HepG2 (cell line): ENCODE measurements around the gene LYPLA2. TPM values are rescaled to one million over a fixed set of nuclear protein-coding genes. Genes with fewer than 3 reads are reported as not detected.

Experiments
- BRF2 ChIP-seq: sonication (generic); formaldehyde crosslinking; IDR thresholded peaks from 2 replicates; pipeline ENCODE4 v1.8.1; 2022; ENCODE audit warnings: mild to moderate bottlenecking, missing genetic modification reagents
- E2F5 ChIP-seq: sonication (generic); formaldehyde crosslinking; conservative IDR thresholded peaks from 2 replicates; pipeline ENCODE4 v1.4.0; 2020; ENCODE audit warnings: missing genetic modification reagents
- FOXK1 ChIP-seq: sonication (generic); formaldehyde crosslinking; IDR thresholded peaks from 2 replicates; pipeline ENCODE4 v1.4.0; 2020; ENCODE audit warnings: low read depth, missing genetic modification reagents, borderline replicate concordance
- MED1 ChIP-seq: sonication (generic); formaldehyde crosslinking; IDR thresholded peaks from 2 replicates; pipeline ENCODE4 v1.4.0; 2020; ENCODE audit warnings: missing genetic modification reagents
- MEIS2 ChIP-seq: sonication (generic); formaldehyde crosslinking; IDR thresholded peaks from 2 replicates; pipeline ENCODE4 v1.9.0; 2021; ENCODE audit warnings: mild to moderate bottlenecking, missing genetic modification reagents
- MTA3 ChIP-seq: sonication (generic); formaldehyde crosslinking; IDR thresholded peaks from 2 replicates; pipeline ENCODE4 v1.4.0; 2020; ENCODE audit warnings: missing genetic modification reagents
- MXD4 ChIP-seq: IDR thresholded peaks from 2 replicates; pipeline ENCODE4 v1.6.1; 2016; ENCODE audit warnings: mild to moderate bottlenecking, missing biosample characterization, missing genetic modification reagents
- PITX1 ChIP-seq: sonication (generic); formaldehyde crosslinking; IDR thresholded peaks from 2 replicates; pipeline ENCODE4 v1.5.1; 2020; ENCODE audit warnings: mild to moderate bottlenecking, missing genetic modification reagents
- SIX1 ChIP-seq: sonication (generic); formaldehyde crosslinking; IDR thresholded peaks from 2 replicates; pipeline ENCODE4 v1.4.0; 2020; ENCODE audit warnings: missing genetic modification reagents, borderline replicate concordance
- ZNF496 ChIP-seq: sonication (generic); formaldehyde crosslinking; IDR thresholded peaks from 2 replicates; pipeline ENCODE4 v1.8.1; 2023; ENCODE audit warnings: mild to moderate bottlenecking, moderate library complexity, missing genetic modification reagents; ENCODE audit not compliant: insufficient replicate concordance
- ZNF713 ChIP-seq: sonication (generic); formaldehyde crosslinking; IDR thresholded peaks from 2 replicates; pipeline ENCODE4 v1.4.0; 2020; ENCODE audit warnings: mild to moderate bottlenecking, missing genetic modification reagents
- ZSCAN25 ChIP-seq: sonication (generic); formaldehyde crosslinking; IDR thresholded peaks from 2 replicates; pipeline ENCODE4 v1.8.0; 2022; ENCODE audit warnings: mild to moderate bottlenecking, missing genetic modification reagents
- polyA plus RNA-seq, 8 experiments: library from polyadenylated mRNA; depleted of rRNA in 3 of 8; stranded (reverse) in 7 of 8; unstranded in 1 of 8; fragments of >200 nt; fragmentation: Illumina TruSeq in 4 of 8; extraction: Trizol in 4 of 8; gene quantifications; 2 replicates each; pipeline versions ENCODE4 v1.2.1 to v1.2.3, GENCODE V29; 2011 to 2016; ENCODE audit warnings: low read depth in 4 of 8, missing spikeins in 1 of 8, mixed read lengths in 1 of 8; ENCODE audit not compliant: insufficient read depth in 1 of 8
- total RNA-seq, 5 experiments: library from RNA; depleted of rRNA; stranded (reverse); fragments of >200 nt; fragmentation: Illumina TruSeq; extraction: Trizol; gene quantifications; 2 replicates each; pipeline ENCODE4 v1.2.3, GENCODE V29; 2016; ENCODE audit warnings: low read depth in 1 of 5
- TF ChIP-seq, protein P1 (sequence below): sonication (generic); formaldehyde crosslinking; IDR thresholded peaks from 2 replicates; pipeline ENCODE4 v1.4.0; 2020; ENCODE audit warnings: low read depth, mild to moderate bottlenecking, missing genetic modification reagents
- TF ChIP-seq, protein P2 (sequence below): sonication (generic); formaldehyde crosslinking; IDR thresholded peaks from 2 replicates; pipeline ENCODE4 v1.5.0; 2020; ENCODE audit warnings: mild to moderate bottlenecking, missing genetic modification reagents, borderline replicate concordance
- TF ChIP-seq, protein P3 (sequence below): sonication (generic); formaldehyde crosslinking; IDR thresholded peaks from 2 replicates; pipeline ENCODE4 v1.4.0; 2020; ENCODE audit warnings: missing genetic modification reagents

Gene LYPLA2
- total and polyA plus RNA-seq, 2 of the 13 experiments (the other 11 are each of a cell fraction or from before 2014, with no cell fraction given): 72.1 to 73.2 TPM

DNA sequence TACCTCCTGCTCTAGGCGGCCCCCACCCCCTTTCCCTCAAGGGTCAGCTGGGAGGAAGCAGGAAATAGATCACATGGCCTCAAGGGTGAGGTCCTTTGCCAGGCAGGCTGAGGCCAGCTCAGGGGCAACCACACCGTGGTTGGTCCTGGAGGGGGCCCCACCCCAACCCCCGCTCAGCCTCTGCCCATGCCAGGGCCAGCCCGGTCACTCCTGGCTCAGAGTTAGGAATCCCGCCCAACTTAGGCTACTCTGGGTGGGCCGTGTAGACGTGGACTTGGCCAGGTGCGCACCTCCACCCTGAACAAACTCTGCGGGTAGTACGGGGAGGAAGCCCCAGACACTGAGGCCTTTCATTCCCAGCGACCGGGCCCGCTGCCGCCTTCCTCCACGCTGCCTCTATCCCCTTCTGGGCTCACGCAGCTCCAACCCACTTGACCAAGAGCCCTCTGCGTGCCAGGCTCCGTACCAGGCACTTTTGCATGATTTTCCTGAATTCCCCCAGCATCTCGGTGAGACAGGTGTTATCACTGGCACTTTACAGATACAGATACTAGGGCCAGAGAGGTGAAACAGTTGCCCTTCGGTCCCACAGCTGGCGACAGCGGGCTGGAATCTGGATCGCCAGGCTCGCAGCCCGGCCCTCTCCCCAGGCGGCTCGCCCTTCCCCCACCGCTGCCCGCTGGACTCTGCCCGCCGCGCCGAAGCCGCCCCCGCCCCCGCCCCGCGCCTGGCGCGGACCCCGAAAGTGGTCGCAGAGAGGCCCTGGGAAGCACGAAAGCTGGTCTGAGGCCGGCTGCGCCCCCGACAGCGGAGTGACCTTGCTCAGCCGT, 8.8 kb downstream of the LYPLA2 start (continued):
- TF ChIP-seq BRF2 (CRISPR knock-in tag) (no peak; the same call in 1 of the 2 replicates), MED1 (CRISPR knock-in tag) (peak; percentile 32), MEIS2 (CRISPR knock-in tag) (no peak), SIX1 (CRISPR knock-in tag) (no peak), PITX1 (peak; percentile 46), E2F5 (no peak), FOXK1 (CRISPR knock-in tag) (peak; percentile 3; the same call in 1 of the 2 replicates), ZSCAN25 (CRISPR knock-in tag) (no peak), ZNF496 (CRISPR knock-in tag) (no peak), MTA3 (CRISPR knock-in tag) (no peak), MXD4 (CRISPR knock-in tag) (peak; percentile 27; the same call in 1 of the 2 replicates), ZNF713 (CRISPR knock-in tag) (no peak)
- TF ChIP-seq, protein P1, sequence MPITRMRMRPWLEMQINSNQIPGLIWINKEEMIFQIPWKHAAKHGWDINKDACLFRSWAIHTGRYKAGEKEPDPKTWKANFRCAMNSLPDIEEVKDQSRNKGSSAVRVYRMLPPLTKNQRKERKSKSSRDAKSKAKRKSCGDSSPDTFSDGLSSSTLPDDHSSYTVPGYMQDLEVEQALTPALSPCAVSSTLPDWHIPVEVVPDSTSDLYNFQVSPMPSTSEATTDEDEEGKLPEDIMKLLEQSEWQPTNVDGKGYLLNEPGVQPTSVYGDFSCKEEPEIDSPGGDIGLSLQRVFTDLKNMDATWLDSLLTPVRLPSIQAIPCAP (CRISPR knock-in tag): no peak
- TF ChIP-seq, protein P2, sequence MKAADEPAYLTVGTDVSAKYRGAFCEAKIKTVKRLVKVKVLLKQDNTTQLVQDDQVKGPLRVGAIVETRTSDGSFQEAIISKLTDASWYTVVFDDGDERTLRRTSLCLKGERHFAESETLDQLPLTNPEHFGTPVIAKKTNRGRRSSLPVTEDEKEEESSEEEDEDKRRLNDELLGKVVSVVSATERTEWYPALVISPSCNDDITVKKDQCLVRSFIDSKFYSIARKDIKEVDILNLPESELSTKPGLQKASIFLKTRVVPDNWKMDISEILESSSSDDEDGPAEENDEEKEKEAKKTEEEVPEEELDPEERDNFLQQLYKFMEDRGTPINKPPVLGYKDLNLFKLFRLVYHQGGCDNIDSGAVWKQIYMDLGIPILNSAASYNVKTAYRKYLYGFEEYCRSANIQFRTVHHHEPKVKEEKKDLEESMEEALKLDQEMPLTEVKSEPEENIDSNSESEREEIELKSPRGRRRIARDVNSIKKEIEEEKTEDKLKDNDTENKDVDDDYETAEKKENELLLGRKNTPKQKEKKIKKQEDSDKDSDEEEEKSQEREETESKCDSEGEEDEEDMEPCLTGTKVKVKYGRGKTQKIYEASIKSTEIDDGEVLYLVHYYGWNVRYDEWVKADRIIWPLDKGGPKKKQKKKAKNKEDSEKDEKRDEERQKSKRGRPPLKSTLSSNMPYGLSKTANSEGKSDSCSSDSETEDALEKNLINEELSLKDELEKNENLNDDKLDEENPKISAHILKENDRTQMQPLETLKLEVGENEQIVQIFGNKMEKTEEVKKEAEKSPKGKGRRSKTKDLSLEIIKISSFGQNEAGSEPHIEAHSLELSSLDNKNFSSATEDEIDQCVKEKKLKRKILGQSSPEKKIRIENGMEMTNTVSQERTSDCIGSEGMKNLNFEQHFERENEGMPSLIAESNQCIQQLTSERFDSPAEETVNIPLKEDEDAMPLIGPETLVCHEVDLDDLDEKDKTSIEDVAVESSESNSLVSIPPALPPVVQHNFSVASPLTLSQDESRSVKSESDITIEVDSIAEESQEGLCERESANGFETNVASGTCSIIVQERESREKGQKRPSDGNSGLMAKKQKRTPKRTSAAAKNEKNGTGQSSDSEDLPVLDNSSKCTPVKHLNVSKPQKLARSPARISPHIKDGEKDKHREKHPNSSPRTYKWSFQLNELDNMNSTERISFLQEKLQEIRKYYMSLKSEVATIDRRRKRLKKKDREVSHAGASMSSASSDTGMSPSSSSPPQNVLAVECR (CRISPR knock-in tag): no peak; the same call in none of the 2 replicates
- TF ChIP-seq, protein P3, sequence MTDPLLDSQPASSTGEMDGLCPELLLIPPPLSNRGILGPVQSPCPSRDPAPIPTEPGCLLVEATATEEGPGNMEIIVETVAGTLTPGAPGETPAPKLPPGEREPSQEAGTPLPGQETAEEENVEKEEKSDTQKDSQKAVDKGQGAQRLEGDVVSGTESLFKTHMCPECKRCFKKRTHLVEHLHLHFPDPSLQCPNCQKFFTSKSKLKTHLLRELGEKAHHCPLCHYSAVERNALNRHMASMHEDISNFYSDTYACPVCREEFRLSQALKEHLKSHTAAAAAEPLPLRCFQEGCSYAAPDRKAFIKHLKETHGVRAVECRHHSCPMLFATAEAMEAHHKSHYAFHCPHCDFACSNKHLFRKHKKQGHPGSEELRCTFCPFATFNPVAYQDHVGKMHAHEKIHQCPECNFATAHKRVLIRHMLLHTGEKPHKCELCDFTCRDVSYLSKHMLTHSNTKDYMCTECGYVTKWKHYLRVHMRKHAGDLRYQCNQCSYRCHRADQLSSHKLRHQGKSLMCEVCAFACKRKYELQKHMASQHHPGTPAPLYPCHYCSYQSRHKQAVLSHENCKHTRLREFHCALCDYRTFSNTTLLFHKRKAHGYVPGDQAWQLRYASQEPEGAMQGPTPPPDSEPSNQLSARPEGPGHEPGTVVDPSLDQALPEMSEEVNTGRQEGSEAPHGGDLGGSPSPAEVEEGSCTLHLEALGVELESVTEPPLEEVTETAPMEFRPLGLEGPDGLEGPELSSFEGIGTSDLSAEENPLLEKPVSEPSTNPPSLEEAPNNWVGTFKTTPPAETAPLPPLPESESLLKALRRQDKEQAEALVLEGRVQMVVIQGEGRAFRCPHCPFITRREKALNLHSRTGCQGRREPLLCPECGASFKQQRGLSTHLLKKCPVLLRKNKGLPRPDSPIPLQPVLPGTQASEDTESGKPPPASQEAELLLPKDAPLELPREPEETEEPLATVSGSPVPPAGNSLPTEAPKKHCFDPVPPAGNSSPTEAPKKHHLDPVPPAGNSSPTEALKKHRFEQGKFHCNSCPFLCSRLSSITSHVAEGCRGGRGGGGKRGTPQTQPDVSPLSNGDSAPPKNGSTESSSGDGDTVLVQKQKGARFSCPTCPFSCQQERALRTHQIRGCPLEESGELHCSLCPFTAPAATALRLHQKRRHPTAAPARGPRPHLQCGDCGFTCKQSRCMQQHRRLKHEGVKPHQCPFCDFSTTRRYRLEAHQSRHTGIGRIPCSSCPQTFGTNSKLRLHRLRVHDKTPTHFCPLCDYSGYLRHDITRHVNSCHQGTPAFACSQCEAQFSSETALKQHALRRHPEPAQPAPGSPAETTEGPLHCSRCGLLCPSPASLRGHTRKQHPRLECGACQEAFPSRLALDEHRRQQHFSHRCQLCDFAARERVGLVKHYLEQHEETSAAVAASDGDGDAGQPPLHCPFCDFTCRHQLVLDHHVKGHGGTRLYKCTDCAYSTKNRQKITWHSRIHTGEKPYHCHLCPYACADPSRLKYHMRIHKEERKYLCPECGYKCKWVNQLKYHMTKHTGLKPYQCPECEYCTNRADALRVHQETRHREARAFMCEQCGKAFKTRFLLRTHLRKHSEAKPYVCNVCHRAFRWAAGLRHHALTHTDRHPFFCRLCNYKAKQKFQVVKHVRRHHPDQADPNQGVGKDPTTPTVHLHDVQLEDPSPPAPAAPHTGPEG (CRISPR knock-in tag): peak; percentile 11; the same call in 1 of the 2 replicates
